Measurements from ENCODE around the gene TAF11L2. TPM values are rescaled to one million over a fixed set of nuclear protein-coding genes. Genes with fewer than 3 reads are reported as not detected.

The TAF11L2 gene
- not detected for total RNA-seq

DNA sequence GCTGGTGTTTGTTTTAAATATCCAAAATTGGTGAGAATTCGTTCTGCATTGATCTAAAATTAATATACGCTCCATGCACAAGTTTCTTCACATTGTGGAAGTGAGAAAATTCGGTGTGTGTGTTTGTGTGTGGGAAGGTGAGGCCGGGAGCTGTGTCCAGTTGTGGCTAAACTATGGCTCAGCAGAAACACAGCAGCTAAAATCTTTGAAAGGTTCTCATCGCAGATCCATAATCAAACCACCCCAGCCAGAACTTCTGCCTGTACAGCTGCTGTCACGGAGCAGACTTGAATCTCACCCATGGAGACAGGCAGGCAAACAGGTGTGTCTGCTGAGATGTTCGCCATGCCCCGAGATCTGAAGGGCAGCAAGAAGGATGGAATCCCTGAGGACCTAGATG is at the start of gene TAF11L2:
TAF11L2 (plus strand) TSS at position 301 of the 400 bp plus-strand sequence.

DNA sequence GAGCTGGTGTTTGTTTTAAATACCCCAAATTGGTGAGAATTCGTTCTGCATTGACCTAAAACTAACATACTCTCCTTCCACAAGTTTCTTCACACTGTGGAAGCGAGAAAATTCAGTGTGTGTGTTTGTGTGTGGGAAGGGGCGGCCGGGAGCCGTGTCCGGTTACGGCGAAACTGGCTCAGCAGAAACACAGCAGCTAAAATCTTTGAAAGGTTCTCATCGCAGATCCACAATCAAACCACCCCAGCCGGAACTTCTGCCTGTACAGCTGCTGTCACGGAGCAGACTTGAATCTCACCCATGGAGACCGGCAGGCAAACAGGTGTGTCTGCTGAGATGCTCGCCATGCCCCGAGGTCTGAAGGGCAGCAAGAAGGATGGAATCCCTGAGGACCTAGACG is 20.0 kb downstream of the TAF11L2 start, which contains the start of gene TAF11L3:
TAF11L3 (plus strand) TSS at position 301 of the 400 bp plus-strand sequence.

DNA sequence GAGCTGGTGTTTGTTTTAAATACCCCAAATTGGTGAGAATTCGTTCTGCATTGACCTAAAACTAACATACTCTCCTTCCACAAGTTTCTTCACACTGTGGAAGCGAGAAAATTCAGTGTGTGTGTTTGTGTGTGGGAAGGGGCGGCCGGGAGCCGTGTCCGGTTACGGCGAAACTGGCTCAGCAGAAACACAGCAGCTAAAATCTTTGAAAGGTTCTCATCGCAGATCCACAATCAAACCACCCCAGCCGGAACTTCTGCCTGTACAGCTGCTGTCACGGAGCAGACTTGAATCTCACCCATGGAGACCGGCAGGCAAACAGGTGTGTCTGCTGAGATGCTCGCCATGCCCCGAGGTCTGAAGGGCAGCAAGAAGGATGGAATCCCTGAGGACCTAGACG is 23.5 kb downstream of the TAF11L2 start, which contains the start of gene TAF11L4:
TAF11L4 (plus strand) TSS at position 301 of the 400 bp plus-strand sequence.

DNA sequence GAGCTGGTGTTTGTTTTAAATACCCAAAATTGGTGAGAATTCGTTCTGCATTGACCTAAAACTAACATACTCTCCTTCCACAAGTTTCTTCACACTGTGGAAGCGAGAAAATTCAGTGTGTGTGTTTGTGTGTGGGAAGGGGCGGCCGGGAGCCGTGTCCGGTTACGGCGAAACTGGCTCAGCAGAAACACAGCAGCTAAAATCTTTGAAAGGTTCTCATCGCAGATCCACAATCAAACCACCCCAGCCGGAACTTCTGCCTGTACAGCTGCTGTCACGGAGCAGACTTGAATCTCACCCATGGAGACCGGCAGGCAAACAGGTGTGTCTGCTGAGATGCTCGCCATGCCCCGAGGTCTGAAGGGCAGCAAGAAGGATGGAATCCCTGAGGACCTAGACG is 26.9 kb downstream of the TAF11L2 start, which contains the start of gene TAF11L5:
TAF11L5 (plus strand) TSS at position 301 of the 400 bp plus-strand sequence.

DNA sequence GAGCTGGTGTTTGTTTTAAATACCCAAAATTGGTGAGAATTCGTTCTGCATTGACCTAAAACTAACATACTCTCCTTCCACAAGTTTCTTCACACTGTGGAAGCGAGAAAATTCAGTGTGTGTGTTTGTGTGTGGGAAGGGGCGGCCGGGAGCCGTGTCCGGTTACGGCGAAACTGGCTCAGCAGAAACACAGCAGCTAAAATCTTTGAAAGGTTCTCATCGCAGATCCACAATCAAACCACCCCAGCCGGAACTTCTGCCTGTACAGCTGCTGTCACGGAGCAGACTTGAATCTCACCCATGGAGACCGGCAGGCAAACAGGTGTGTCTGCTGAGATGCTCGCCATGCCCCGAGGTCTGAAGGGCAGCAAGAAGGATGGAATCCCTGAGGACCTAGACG is 30.3 kb downstream of the TAF11L2 start, which contains the start of gene TAF11L6:
TAF11L6 (plus strand) TSS at position 301 of the 400 bp plus-strand sequence.

Small RNA genes lying within 50 kb of the gene (small RNA-seq; reads per million reads assigned to genes)
- gene AC106774.3 (ENCODE audit: low replicate concordance): not detected

Other genes starting within 250 kb of the TAF11L2 start
- not detected for gene TAF11L3, start 20.1 kb downstream of the TAF11L2 start, total RNA-seq
- not detected for gene TAF11L4, start 23.6 kb downstream of the TAF11L2 start, total RNA-seq
- gene TAF11L5, start 27.0 kb downstream of the TAF11L2 start, total RNA-seq: not detected
- not detected for gene TAF11L6, start 30.4 kb downstream of the TAF11L2 start, total RNA-seq
- gene TAF11L7, start 87.5 kb downstream of the TAF11L2 start, total RNA-seq: not detected
- gene TAF11L8, start 92.7 kb downstream of the TAF11L2 start, total RNA-seq: not detected
- not detected for gene TAF11L9, start 96.2 kb downstream of the TAF11L2 start, total RNA-seq
- gene TAF11L10, start 99.6 kb downstream of the TAF11L2 start, total RNA-seq: not detected
- not detected for gene TAF11L11, start 106.0 kb downstream of the TAF11L2 start, total RNA-seq
- gene TAF11L12, start 112.2 kb downstream of the TAF11L2 start, total RNA-seq: not detected
- not detected for gene TAF11L13, start 133.9 kb downstream of the TAF11L2 start, total RNA-seq
- not detected for gene TAF11L14, start 136.2 kb downstream of the TAF11L2 start, total RNA-seq

All from parietal lobe (tissue), 2 donors.